ENCODE data around the gene SGCE.

The SGCE gene

DNA sequence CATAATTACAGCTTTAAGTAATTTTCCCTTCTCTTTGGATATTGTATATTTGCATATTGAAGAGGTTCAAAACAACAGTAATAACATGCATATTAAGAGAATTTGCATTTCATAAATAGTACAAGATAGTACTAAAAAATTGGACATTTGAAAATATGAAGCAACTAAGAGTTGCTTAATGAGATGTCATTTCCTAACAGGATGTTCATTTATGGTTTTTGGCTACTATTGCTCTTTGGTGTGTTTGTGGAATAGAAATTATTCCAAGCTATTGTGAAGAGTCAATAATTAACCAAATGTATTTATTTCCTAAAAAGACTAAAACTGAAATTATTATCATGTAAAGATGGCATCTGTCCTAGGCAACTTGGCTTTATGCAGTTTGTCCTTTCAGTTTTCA lies 4.1 kb upstream of the SGCE start:
- DNase-seq (ENCODE audit: low read depth in 2 of 2): no peak

DNA sequence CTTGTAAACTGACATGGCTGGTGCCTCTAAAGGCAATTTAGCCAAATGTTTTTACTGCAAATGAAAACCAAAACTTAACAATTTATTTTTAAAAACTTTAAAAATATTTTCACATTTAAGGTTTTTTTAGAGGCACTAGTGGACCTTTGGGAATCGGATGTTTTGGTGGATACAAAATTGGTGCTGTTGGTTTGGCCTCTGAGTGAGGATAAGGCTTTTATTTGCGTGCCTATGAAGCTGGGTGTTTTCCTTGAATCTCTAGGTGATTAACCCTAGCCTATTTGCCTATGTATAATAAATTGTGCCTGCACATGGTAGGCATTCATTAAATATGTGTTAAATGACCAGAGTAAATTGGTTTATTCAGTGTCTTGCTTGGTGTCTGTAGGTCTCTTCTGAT lies 2.9 kb upstream of the SGCE start:
- DNase-seq (ENCODE audit: low read depth in 2 of 2): no peak

DNA sequence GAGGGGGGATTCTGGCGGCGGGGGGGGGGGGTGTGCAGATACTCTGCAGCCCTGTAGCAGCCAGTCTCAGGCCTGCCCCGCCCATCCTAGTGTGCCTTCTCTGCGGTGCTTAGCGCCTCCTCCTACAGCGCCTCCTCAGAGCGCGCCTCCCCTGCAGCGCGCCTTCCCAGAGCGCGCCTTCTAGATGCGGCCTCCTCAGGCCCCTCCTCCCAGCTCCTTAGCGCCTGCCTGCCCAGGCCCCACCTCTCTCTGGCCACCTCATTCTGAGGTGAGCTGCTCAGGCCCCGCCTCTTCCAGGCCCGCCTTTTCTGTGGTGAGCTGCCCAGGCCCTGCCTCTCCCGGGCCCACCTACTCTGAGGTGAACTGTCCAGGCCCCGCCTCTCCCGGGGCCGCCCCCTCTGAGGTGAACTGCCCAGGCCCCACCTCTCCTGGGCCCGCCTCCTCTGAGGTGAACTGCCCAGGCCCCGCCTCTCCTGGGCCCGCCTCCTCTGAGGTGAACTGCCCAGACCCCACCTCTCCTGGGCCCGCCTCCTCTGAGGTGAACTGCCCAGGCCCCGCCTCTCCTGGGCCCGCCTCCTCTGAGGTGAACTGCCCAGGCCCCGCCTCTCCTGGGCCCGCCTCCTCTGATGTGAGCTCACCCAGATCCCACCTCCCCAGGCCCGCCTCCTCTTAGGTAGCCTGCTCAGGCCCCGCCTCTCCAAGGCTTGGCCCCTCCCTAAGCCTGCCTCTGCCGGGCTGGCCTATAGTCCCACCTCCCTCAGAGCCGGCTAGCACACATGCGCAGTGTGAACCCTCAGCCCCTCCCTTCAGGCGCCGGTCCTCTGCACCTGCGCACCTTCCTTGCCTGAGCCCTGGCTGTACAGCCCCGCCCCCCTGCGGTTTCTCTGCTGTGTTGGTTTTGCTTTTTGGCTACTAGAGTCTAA lies 2.1 kb upstream of the SGCE start:
- peak; percentile 80 to 81 for DNase-seq (ENCODE audit: low read depth in 2 of 2)

DNA sequence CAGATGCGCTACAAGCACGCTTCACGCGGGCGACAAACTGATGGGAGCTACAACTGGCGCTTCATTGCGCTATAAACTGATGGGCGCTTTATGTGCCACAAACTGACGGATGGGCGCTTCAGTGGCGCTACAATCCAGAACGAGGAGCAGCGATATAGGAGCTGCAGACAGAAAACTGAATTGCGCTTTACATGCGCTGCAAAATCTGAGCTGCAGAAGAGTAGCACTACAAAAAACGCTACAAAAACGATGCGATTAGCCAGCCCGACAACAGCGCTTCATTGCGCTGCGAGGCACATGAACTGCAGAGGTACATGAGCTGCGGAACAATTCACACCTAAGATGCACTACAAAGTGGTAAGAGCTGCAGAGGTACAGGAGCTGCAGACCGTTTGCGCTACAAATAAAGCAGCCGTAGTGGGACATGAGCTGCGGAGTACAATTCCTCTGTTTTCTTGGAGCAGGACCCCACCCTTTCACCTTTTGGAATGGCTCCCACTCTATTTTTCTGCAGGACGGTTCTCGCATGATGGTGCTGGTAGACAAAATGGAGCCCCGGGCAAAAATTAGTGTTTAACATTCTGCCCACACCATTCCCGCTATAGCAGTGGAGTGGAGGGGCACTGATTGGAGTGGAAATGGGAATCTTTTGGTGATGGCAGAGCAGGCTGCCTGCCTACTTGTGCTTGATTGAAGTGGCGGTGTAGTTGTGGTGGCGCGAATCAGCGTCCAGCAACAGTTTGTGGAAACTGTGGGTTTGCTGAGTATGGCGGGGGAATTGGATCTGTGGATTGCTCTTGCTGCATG lies 1.2 kb upstream of the SGCE start:
- DNase-seq (ENCODE audit: low read depth in 2 of 2): no peak

DNA sequence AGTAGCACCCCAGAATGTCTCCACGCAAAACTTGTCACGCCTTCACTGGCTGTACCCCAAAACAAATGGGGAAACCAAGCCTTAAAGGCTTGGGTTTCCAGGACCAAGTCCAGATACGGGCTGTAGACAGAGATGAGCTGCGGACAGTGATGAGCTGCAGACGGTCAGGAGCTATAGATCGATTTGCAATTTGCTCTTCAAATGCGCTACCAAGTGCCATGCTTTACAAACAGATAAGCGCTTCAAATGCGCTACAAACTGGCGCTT lies 658 bp upstream of the SGCE start:
- DNase-seq (ENCODE audit: low read depth in 2 of 2): no peak

DNA sequence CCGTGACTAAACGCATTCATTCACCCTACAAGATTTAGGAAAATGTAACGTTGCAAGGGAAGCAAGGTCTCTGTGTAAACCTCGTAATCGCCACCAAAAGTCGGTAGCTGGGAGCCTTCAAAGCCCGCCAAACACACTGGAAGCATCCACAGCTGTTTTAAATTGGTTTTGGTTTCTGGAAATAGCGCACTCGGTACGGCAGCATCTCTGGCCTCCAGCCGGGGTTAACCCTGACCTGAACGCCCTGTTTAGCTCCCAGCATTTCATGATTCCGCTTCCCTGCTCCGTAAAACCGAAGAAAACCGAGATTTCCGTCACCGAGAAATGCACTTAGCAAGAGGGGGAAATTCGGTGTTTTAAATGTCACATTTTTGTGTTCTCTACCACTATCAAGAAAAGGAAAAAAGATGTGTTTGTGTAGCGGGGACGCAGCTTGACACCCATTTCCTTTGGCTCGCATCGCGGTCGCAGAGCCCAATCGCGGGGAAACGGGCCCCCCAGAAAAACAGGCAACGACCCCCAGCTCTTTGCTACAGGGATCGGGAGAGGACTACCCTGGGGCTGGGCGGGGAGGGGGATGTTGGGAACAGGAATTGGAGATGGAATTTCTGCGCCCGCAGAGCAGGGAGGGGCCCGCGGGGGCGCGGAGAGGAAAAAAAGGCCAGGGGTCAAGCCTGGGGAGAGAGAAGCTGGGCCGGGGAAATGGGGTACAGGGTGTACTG lies 646 bp downstream of the SGCE start:
- DNase-seq (ENCODE audit: low read depth in 2 of 2): no peak

DNA sequence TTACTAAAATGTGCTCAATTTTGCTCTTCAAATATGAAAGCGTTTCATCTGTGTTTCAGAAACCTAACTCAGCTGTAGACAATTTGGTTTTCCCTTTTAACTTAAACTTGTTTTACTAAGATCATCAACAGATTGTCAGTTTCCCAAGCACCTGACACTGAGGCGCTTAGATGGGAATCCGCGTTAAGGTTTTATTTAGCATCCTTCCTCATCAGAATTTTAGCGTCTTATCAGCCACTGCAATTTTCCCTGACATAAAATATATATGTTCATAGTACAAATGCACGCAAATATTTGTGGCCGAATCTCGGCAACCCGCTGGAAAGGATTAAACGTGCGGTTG lies 1.2 kb downstream of the SGCE start:
- no peak for DNase-seq (ENCODE audit: low read depth in 2 of 2)

DNA sequence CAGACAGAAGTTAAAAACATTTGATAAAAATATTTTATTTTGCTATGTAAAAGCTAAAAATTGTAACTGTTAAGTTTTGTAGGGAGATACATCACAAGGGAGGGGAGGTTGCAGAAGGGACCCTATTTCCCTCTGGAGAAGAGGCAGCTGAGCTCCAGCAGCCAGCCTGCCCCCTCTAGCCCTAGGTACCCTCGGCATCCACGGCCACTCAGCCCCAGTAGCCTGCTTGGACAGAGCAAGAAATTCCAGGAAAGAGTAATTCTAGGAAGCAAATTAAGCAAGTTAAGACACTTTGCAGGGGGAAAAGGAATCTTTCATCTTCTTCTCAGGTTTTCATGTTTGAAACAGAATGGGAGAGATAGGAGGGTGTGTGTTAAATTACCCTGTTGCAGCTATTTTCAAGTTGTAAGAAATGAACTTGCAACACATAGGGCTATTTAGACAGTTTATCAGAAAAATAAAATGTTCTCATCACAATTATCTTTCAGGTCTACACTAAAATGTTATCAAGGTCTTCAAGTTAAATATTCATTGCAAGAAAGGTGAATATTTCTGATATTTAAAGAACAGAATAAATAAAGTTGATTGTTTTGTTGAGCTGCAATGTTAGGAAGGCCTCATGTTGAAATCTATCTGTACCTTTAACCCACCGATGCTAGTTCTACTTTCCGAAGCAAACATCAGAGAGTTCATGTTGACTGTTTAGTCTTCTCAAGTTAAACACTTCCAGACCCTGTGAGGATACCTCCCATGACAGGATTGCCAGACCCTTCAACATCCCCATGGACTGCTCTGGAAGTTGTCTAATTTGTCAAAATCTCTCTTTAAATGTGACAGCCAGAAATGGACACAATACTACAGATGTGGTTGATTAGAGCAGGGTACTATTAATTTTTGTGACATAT lies 5.5 kb downstream of the SGCE start:
- no peak for DNase-seq (ENCODE audit: low read depth in 2 of 2)

DNA sequence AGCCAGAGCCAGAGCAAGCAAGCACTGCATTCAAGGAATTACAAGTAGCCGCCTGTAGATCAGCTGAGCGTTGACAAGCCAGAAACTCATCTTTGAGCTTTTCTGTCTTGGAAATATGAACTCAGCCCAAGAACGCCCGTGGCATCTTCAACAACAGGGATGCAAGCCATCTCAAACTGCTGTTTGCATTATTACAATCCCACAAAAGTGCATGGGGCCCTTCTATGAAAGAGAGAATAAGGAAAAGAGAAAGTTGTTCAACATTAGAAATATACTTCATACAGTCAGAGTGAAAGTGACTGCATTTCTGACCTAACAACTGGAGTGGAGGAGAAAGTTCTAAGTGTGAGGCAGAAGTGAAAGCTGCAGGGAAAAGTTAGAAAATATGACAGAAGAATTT lies 6.5 kb downstream of the SGCE start:
- DNase-seq (ENCODE audit: low read depth in 2 of 2): no peak

DNA sequence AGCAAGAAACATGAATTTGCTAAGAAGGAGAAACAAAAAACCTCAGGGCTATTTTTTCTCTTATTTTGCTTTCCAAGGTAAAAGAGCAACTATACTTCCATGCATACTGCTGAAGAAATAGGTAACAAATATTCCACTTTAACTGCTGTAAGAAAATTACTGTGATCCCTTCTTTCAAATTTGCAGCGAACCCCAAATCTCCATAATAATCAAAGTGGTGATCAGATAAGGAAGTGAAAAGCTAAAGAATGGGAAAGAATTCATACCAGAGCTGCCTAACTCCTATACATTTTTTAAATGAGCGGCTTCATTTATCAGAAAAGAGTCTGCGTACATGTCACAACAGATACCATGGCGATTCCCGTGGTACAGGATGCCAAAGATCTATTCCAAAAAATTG lies 7.2 kb downstream of the SGCE start:
- no peak for DNase-seq (ENCODE audit: low read depth in 2 of 2)

DNA sequence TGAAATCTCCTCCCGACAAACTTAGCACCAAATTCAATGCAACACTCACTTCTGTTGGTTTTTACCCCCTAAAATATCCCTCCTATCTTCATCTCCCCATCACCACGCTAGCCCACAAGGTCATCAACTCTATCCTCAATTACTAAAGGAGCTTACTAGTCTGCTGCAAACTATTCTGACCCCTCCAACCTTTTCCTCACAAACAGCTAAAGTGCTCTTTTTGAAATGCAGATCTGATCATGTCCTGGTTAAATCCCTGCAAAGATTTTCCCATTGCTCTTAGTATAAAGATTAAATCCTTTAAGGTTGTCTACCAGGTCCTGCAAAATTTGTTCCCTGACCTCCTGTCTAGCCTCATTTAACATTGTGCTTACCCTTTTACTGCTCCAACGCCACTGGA lies 8.6 kb downstream of the SGCE start:
- DNase-seq (ENCODE audit: low read depth in 2 of 2): no peak

DNA sequence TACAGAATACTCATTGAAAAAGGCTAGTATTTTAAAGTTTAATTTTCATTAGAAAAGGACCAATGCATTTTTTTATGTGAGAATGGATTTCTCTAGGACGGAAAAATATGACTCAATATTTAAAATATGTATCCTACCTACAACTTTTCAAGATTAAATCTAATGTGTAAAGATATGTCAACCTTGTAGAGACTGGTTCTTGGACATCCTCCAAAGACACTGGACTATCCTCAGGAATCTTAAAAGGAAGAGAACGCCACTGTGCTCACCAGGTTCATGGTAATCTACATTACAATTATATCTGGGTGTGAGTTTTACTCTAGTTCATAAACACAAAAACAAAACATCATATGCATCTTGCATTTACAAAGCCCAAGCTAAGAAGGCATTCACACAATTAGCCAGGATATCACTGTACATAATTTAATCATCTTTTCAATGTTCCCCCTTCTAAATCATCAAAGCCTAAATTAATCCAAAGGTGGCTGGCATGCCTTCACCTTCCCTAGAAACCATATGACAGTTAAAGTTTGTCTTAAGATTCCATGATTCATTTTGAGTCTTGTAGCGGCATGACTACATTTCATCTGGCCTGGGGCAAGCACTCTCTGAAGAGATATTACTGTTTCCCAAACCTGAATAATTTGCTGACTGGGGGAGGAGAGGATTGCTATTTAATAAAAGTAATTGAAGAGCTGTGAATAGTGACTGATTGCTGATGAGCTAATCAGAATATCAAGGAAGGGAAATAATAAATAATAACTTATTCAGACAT lies 12.0 kb downstream of the SGCE start:
- DNase-seq (ENCODE audit: low read depth in 2 of 2): no peak

DNA sequence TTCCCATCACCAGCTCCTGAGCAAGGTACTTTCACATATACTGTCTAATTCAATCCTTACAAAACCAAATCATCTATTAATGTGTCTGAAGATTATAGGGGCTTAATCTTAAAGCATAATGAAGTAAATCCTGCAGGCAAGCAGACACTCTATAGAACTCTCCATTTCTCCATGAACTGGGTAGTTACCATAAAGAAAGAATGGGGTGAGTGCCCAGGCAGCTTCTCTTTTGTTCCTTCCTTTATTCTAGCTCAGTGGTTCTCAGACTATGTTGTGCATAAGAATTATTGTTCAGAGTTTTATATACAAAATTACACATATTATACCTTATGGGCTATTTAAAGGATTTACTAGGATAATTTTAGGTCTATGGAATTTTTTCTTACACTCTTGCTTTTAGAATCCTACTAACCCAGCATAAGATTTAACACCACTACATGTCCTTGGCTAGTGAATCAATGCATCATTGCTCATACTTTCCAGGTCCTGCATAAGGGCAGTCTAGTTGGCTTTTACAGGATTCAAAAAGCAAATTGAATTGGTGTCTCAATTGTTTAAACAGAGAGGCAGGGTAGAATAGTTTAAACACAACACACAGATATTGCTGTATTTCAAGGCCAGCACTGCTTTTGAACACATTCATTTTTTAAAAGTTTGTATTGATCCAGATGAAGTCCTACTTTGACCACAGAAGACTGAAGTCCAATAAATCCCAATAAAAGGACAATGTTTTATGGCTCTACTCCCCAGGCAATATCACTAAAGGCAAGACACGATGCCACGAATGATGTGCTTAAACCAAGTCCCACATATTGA lies 12.9 kb downstream of the SGCE start:
- no peak for DNase-seq (ENCODE audit: low read depth in 2 of 2)

DNA sequence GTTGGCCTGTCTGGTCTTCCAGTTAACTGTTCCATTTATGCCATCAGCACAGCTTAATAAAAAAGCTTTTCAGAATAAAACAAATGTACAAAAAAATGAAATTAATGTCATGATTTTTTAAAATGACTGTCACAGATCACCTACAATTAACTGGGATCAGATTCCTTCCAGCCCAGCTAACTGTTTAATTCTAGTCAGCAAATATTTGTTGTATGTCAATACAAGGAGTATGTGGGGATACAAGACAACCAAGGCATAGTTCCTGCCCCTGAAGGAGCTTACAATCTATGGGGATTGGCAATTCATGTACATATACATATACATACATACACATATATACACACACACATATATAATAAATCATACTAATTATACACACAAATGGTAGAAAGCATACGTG lies 16.5 kb downstream of the SGCE start:
- no peak for DNase-seq (ENCODE audit: low read depth in 2 of 2)

DNA sequence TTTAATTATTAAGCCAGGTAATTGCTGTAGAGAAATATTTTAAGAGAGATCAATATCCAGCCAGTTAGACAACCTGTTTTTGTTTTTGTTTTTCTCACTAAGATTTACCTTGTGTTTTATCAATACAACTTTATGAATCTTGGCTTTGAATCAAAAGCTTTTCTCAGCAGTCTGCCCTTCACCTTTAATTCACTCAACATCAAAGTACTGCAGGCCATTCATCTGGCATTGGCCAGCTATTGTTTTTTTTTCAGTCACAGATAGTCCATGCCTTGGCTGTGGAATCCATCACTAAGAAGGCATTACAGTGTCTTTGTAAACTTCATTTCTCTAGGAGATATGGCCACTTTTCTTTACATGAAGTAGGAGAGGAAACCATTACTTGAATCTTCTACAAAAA lies 20.2 kb downstream of the SGCE start:
- no peak for DNase-seq (ENCODE audit: low read depth in 2 of 2)

DNA sequence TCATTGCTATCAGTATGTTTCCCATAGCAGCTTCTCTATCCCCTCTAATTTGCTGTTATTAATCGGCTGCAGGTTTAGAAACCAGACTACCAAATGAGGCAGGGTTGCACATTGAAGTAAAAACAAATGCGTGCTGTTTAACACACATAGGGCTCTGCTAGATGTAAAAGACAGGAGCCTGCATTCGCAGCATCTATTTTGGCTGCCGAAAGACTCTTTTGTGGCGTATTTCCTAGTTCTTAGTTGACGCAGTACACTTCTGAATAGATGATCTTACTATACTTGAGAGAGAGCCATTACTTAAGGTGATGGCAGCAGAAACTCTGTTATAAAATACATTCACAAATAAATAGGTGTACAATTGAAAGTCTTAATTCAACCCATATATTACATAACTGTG lies 21.4 kb downstream of the SGCE start:
- DNase-seq (ENCODE audit: low read depth in 2 of 2): no peak

DNA sequence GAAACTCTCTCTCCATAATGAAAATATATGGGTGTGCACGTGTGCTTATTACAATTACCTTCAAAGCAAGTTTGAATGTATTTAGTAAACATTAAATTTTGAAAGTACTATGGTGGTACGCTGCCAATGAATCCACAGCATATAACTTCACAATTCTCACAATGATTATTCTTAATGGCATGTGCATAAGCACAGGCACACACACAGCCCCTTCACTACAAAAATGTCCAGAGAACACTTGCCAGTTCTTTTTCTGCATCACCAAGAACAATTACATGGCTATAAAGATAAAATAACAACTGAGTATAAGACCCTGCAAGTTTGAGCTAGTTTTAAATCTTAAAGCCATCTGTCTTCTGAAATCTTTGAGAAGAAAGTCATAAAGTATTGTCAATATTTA lies 22.2 kb downstream of the SGCE start:
- DNase-seq (ENCODE audit: low read depth in 2 of 2): no peak

DNA sequence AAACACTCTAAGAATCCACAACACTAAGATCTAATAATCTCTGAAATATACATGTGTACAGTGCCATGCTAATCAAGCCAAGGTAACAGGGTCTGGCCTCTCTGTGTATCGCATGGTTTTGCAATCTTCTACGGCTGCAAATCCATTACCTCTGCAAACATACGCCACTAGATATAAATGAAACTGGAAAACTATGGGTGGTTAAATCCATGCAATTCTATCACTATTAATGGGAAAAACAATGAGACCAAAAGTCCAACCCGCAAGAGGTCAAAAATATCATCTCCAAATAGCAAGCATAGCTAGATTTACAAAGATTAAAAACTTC lies 23.0 kb downstream of the SGCE start:
- no peak for DNase-seq (ENCODE audit: low read depth in 2 of 2)

DNA sequence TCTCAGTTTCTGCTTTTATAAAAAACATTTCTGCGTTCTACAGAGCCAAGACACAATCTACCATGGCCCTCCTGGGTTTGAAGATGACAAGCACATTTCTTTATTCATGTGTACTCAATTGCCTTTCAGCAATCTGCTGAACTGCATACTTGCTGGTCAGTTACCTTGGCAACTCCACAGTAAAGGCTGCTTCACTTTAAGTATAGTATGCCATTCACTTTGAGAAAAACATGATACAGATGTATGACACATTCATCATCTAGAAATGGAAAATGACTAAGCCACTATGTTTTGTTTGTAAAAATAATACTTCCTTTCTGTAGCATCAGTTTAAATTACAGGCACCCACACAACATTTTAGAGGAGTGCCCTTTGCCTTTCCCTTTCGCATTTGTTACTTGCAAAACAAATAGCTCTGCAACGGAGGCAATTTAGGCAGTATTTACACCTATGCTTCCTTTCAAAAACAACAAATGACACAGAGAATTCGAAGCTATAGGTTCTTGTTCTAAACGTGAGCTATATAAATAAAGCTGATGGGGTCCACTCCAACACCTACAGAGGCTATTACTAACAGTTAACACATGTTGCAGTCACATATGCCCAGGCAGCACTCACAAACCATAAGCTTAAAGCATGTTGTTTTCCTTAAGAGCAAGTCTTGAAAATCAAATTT lies 23.5 kb downstream of the SGCE start:
- DNase-seq (ENCODE audit: low read depth in 2 of 2): no peak

DNA sequence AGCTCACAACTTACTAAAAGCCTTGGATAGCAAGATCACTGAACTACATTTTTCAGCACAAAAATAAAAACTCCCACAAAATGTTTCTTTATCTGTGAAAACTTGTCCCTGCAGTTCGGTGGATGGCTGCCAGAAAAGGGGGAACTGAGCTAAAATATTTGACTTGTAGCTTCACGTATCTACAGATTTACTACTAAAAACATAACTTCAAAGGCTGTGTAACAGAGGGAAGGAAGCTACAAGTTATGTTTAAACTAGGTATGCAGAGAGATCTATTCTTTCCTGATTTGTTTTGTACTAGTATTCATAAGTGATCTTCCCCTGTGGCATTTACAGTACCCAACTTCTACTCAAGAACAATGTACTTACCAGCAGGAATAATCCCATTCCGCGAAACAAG lies 25.1 kb downstream of the SGCE start:
- DNase-seq (ENCODE audit: low read depth in 2 of 2): no peak

Data from stimulated activated CD8-positive, alpha-beta memory T cell treated with anti-CD3 and anti-CD28 coated beads, Interleukin-7, amount 100 ng/mL, for 1 hour (primary cell).